Measurements from ENCODE around the gene CEP112.
"Not testable (repeated sequence)": the region's sequence is repeated elsewhere in the genome, so short reads cannot be mapped to it uniquely, and the experiment has no call there.

CEP112 gene

DNA sequence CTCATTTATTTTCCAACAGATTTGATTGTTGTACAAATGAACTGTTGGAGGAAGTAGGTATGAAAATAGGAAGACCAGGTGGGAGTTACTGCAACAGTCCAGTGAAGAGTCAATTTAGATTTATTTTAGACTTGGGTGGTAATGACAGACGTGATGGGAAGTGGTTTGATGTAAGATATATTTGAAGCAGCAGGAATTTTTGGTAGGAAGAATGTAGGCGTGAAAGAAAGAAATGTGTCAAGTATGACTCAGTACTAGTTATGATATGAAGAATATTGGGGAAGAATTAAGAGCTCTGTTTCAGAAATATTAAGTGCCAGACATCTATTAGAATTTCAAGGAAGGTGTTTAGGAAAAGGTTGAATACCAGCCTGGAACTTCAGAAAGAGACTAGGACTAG is 382.6 kb downstream of the CEP112 start:
- DNase-seq, result no peak

DNA sequence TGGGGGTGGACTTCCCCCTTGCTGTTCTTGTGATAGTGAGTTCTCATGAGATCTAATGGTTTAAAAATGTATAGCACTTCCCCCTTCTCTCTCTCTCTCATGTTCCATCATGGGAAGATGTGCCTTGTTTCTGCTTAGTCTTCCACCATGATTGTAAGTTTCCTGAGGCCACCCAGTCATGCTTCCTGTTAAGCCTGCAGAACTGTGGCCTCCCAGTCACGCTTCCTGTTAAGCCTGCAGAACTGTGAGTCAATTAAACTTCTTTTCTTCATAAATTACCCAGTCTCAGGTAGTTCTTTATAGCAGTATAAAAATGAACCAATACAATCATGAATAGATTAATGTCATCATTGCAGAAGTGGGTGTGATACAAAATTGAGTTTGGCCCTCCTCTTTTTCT is 383.4 kb downstream of the CEP112 start:
- not testable (repeated sequence) for DNase-seq

DNA sequence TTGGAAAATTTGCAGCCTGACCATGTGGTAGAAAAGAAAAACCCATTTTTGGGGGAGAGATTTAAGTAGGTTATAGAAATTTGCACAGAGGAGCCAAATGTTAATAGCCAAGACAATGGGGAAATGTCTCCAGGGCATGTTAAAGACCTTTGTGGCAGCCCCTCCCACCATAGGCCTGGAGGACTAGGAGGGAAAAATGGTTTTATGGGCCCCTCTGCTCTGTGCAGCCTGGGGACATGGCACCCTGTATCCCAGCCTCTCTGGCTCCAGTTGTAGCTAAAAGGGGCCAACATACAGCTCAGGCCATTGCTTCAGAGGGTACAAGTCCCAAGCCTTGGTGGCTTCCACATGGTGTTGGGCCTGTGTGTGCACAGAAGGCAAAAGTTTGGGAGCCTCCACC is 384.6 kb downstream of the CEP112 start:
- DNase-seq, result no peak

DNA sequence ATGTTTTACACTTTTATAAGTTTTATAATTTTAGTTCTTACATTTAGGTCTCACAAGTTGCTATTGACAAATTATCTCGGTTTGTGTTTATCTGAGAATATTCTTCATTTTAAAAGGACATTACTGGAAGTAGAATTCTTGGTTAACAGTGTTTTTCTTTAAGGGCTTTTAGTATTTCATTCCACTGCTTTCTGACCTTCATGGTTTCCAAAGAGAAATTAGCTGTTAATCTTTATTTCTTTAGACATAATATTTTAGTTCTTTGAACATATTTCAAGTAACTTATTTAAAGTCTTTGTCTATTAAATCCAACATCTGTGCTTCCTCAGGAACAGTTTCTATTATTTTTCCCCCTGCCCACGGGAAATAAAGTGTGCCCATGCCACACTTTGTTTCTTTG is 390.4 kb downstream of the CEP112 start:
- no peak for DNase-seq

DNA sequence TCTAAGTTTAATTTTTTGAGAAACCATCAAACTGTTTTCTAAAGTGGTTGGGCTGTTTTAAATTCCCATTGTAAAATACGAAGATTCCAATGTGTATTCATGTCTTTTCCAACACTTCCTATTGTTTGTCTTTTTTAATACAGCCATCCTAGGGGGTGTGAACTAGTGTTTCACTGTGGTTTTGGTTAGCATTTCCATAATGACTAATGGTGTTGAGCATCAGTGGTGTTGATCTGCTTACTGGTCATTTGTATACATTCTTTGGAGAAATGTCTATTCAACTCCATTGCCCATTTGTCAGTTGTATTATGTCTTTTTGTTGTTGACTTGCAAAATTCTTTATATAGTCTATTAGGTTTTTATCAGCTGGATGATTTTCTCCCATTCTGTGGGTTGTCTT is 391.3 kb downstream of the CEP112 start:
- no peak for DNase-seq

DNA sequence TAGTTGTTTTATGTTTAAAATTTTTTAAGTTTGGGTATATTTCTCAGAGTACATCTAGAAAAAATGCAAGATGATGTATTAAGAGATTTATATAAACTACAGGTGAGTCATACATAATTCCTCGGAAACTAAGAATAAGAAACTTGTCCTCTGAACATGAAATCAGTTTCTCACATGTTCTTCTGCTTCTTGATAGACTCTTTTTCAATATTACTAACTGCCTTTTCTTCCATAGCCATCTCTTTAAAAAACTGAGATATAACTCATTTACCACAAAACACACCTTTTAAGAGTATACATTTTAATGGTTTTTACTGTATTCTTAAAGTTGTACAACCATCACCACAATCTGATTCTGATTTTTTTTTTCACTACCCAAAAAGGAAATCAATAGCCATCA is 392.1 kb downstream of the CEP112 start:
- DNase-seq, result no peak

DNA sequence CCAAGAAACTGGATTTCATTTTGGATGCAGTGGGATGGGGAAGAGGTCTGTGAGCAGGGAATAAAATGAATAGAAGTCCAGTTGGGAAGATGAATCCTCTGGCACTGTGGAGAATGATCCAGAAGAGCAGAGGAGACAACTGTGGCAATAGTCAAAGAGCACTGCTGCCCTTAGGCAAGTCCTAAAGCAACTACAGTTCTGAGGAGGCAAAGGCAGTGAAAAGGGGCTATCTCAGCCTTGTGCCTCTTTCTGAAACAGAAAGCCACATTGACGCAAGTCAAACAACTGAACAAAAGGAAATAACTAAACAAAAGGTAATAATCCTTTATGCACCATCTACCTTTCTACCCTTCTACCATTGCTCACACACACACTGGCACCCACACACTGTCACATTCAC is 392.5 kb downstream of the CEP112 start:
- no peak for DNase-seq

DNA sequence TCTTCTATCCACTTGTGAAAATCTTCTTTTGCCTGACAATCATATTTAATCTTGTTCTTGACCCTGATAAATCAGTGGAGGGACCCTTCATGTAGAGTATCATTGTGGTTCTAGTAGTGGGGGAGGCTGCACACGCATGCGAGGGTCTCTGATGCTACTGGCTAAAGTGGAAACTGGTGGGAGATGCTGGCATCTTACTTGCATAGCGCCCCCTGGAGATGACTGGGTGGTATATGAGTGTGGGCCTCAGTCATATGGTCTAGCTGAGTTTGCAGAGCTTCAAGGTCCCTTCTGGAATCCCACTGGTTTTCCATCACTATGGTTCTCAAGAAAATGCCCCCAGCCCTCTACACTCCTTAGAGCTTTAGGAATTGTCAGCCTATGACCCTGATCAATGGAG is 394.1 kb downstream of the CEP112 start:
- DNase-seq, result peak; percentile 5

DNA sequence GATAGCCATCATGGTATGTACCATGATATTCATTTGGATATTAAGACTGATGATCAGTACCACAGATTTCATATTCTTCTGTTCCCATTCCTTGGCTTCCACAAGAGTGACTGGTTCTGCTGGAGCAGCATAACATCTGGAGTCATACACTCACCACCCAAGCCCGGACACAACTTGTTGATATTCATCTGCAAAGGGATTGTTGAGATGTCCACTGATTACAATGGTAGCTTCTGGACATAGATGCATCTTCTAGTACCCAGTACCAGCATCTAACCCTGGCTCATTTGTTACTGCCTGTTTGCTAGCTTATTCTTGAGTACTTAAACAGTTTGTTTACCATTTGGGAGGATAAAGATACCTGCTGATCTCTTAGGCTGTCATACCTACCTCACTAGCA is 394.8 kb downstream of the CEP112 start:
- no peak for DNase-seq

DNA sequence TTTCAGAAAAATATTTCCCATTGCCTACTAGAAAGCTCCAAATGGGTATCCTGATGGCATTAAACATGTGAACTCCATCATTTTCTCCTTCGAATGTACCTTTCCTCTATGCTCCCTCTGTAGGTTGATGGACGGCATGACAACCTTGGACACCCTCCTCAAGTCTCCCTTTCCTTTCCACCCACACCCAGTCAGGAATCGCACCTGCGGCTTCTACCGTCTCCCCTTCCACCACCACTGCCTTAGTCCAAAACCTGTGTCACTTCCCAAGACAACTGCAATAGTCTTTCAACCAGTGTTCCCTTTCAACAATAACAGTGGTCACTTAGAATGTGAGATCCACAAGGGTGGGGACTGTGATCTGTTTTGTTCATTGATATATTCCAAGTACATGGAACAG is 397.4 kb downstream of the CEP112 start:
- no peak for DNase-seq

DNA sequence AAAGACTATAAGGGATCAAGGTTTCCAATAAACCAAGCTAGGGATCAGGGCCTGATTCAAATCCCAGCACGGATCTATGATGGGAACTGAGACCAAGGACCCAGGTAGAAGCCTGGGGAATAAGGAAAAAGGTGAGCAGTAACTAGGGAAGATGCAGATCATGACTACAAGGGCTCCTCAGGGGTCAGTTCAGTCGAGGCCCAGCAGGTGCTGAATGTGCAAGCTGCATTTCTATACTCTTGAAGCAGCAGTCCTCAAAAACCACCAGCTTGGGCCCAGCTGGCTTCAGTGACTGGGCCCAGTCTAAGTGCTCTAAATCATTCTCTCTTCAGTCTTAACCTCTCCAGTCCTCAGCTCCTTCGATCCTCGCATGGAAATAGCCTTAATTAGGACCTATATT is 401.7 kb downstream of the CEP112 start:
- DNase-seq, result no peak

DNA sequence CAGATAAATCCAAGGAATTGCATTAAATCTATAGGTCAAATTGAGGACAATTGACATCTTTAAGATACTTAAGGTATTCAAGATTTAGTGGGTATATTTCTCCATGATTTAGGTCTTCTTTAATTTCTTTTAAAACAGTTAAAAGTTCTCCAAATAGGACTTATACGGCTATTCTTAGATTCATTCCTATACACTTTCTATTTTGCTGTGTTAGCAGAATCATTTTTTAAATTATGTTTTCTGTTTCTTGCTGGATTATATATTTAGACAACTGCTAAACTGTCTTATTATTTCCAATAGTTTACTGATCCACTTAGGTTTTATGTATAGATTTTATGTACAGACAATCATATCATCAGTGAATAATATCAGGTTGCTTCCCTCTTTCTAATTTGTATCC is 404.4 kb downstream of the CEP112 start:
- no peak for DNase-seq

DNA sequence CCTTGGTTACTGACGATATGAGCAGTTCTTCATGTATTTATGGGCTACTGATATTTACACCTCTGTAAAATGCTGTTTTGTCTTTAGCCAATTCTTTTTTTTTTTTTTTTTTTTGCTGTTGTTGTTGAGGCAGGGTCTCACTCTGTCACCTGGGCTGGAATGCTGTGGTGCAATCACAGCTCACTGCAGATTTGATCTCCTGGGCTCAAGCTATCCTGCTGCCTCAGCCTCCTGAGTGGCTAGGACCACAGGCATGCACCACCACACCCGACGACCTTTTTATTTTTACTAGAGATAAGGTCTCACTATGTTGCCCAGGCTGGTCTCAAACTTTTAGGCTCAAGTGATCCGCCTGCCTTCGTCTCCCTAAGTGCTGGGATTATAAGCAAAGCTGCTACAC is 405.5 kb downstream of the CEP112 start:
- no peak for DNase-seq

DNA sequence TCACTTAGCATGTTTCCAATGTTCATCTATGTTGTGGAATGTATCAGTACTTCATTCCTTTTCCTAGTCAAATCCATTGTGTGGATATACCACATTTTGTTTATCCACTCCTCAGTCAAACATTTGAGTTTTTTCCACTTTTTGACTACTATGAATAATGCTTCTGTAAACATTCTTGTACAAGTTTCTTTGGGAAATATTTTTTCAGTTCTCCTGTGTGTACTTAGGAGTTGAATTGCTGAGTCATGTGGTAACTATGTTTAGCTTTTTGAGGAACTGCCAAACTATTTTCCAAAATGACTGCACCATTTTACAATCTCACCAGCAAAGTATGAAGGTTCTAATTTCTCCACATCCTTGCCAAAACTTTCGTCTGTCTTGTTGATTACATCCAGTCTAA is 406.8 kb downstream of the CEP112 start:
- no peak for DNase-seq

DNA sequence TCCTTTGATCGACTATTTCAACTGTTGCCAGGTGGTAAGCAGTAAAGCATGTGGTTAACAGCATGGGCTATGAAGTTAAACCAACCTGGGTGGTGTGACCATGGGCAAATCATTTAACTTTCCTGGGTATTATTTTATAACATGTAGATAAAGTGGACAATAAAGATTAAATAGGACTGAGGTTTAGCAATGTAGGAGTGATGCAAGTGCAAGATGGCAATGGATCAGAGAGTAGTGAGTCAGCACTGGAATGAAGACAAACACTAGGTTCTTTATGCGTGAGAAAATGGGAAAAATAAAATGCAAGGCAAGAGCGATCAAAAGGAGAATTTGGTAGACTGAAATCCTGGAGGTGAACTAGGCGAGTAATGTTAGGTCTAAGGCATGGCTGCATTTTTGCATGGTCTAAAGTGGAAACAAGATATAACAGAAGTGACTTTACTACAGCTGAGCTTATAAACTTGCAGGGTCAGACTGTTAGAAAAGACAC is 408.0 kb downstream of the CEP112 start:
- no peak for DNase-seq

DNA sequence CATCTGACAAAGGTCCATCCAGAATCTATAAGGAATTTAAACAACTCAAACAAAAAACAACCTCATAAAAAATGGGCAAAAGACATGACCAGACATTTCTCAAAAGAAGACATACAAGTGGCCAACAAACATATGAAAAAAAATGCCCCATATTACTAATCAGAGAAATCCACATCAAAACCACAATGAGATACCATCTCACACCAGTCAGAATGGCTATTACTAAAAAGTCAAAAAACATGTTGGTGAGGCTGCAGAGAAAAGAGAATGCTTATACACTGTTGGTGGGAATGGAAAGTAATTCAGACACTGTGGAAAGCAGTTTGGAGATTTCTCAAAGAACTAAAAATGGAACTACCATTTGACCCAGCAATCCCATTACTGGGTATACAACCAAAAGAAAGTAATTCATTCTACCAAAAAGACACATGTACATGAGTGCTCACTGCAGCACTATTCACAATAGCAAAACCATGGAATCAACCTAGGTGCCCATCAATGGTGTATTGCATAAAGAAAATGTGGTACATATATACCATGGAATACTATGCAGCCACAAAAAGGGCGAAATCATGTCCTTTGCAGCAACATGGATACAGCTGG is 409.7 kb downstream of the CEP112 start:
- not testable (repeated sequence) for DNase-seq

DNA sequence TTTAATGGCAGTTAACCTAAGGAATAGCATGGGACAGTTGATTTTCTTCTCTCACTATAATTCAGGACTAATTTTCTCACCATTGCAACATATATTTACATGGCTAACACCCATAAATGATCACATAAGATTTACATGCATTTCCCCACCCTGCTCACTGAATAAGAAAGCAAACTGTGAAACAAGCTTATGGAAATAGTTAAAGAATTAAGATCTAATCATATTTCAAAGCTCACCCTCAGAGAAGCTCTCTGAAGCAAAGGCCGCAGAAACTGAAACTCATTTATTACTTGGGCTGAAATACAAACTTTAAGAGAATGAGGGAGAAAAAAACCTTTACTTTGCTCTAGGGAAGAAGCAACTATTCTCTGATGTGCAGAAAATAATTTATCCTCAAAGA is 411.8 kb downstream of the CEP112 start:
- no peak for DNase-seq

DNA sequence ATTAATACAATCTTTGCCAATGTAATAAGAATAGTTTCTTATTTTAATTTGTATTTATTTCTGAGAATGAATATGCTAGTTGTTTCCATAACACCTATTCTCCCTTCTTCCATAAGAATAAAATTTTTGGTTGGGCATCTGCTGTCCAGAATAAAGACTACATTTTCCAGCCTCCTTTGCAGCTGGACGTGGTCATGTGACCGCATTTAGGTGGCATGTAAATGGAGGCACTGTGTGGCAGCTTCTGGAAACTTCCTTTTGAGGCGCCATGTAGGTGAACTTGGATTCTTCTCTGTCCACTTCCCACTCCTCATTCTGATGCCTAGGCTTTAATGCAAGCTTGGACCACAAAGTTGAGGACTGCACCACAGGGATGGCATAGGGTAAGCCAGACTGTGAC is 415.0 kb downstream of the CEP112 start:
- no peak for DNase-seq

DNA sequence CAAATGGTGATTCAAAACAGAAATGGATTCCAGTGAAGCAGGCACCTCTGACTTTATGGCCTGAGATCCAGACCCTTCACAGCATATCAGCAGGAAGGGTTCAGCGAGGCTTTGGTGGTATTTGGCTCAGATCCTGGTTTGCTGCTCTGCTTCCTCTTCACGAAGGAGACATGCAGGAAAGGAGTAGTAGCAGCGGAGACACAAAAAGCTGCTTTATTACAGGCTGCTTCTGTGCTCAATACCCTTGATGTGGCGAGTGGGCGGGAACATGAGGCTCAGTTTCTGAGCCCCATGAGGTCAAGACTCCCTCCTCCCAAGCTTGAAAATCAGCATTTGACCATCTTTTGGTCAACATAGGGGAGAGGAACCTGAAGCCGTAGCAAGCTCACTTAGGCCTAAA is 417.1 kb downstream of the CEP112 start:
- no peak for DNase-seq

DNA sequence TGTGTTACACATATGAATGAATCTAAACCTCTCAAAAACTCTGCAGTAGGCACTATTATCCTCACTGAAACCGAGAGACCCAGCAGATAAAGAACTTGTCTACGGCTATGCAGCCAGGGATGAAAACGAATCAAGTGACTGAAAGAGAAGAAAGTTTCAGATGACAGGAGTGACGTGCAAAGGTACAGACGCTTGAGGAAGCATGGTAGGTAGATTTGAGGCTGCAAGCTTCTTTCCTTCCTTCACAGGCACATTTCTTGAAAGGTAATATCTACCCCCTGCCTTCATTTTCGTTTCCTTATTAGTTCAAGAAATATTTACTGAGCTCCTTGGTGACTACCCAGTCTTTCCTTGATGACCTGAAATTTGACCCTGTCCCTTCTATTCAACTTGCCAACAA is 418.9 kb downstream of the CEP112 start:
- DNase-seq, result no peak

DNA sequence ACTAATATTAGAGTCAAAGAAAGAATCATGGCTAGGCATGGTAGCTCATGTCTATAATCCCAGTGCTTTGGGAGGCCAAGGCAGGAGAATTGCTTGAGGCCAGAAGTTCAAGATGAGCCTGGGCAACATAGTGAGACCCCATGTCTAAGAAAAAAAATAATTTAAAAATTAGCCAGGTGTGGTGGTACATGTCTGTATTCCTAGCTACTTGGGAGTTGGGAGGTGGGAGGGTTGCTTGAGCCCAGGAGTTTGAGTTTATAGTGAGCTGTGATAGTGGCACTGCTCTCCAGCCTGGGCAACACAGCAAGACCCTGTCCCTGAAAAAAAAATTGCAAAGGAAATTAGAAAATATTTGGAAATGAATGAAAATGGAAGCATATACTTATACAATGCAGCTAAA is 420.2 kb downstream of the CEP112 start:
- DNase-seq, result no peak

DNA sequence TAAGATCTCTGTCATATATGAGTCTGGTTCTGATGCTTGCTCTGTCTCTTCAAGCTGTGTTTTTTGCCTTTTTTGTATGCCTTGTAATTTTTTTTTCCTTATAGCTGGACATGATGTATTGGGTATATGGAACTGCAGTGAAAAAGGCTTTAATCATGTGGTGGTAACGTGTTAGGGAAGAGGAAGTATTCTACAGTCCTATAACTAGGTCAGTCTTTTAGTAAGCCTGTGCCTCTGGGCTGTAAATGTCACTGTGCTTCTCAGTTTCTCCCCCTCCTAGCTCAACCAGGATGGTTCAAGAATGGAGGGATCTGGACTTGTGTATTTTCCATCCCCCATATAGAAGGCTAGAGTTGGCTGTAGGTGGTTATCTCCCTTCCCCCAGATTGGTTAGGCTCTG is 428.1 kb downstream of the CEP112 start:
- no peak for DNase-seq

DNA sequence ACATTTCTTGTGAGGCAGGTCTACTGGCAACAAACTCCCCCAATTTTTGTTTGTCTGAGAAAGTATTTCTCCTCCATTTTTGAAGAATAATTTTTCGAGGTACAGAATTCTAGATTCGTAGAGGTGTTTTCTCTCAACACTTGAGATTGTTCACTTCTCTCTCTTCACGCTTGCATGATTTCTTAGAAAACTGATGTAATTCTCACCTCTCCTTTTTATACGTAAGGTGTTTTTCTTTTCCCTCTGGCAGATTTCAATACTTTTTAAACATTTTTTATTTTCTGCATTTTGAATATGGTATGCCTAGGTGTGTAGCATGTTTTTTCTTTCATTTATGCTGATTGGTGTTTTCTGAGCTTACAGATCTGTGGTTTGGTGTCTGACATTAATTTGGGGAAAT is 429.0 kb downstream of the CEP112 start:
- DNase-seq, result no peak

DNA sequence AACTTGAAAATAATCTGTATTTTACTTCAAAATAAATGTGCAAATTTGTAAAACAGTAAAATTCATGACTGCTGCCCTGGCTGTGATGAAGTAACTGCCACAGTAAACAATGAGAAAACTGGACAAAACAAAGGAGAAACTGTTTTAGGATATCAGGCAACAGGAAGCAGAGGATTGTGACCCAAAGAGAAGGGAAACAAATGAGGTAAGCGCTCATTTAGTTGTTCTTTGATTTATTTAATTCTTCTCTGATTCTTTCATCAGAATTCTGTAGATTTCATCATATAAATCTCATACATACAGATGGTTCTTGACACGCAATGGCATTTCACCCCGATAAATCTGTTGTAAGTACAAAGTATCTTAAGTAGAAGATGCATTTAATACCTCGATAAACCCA is 432.4 kb downstream of the CEP112 start:
- no peak for DNase-seq

DNA sequence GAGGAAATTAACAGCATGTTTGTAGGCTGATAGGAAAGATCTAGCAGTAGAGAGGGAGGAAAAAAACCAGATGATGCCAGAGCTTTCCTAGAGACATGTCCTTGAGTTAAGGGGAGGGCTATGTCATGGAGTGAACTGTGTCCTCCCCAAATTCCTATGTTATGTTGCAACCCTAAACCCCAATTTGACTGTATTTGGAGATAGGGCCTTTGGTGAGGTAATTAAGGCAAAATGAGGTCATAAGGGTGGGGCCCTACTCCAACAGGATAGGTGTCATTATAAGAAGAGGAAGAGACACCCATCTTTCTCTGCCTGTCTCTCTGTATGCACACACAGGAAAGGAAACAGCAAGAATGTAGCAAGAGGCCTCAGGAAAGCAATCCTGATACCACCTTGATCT is 435.2 kb downstream of the CEP112 start:
- no peak for DNase-seq

DNA sequence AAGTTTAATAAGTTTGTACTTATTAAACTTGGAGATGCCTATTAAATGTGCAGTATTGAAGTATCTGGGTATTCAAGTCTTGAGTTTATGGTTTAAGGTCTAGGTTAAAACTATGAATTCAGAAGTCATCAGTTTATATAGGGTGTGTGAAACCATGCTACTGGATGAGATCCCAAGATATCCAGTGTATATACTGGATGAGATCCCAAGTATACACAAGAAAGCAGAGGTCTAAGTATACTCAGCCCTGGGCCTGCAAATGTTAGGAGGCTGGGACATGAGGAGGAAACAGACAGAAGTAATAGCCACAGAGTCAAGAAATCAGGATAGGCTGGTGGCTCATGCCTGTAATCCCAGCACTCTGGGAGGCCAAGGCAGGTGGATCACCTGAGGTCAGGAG is 436.1 kb downstream of the CEP112 start:
- DNase-seq, result no peak
